Measurements from ENCODE around the gene NCOA7.

DNA sequence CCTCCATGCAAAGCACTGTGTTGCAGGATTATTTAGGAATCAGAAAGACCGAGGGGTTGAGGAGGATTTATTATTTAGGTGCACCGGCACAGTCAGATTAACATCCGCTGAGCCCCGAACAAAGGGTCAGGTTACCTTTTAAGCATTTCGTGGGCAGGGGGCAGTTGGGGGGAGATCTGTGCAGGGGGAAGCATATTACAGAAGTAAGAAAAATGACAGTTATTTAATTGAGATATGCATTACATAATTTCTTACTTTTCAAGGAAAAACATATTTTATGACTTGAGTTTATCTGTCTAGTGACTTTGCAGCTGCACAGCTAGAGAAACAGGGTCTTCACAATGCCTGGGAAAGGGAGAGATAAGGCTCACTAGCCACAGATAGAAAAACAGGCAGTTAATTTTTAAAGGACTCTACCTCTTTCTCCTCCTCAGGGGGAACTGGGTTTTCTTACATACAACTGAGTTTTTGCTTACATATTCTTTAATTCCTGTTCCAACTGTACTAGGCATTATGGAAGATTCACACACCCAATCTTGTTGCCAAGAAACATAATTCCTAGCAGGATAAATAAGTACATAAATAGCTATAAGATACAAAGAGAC, 164.1 kb downstream of the NCOA7 start:
- no peak for TF ChIP-seq GATA2 (IDR thresholded peaks at IDR 0.05; ENCODE audit: low read depth, low read length)
- TF ChIP-seq GATA3 (IDR thresholded peaks at IDR 0.05; ENCODE audit: low read depth, low read length), result no peak

All from SH-SY5Y (cell line).